HAP-1 (cell line): Measurements from ENCODE around the gene MAPK9.

Experiments
- DNase-seq, 2 experiments: peaks; one replicate each; pipeline ENCODE4 v3.0.0-alpha.2; 2016 to 2020; ENCODE audit warnings: low spot score in 2 of 2
- H3K27me3 ChIP-seq: fragments of 250-450 bp; sonication (Bioruptor Pico); 2 replicates; pipeline ENCODE4 v1.5.1; 2020; ENCODE audit warnings: low read depth, mild to moderate bottlenecking, moderate library complexity
- H3K36me3 ChIP-seq: fragments of 250-450 bp; sonication (Bioruptor Pico); replicated peaks from 2 replicates; pipeline ENCODE4 v1.5.1; 2020; ENCODE audit warnings: mild to moderate bottlenecking
- H3K4me1 ChIP-seq: fragments of 250-450 bp; sonication (Bioruptor Pico); 2 replicates; pipeline ENCODE4 v1.5.1; 2020; ENCODE audit warnings: mild to moderate bottlenecking
- H3K4me3 ChIP-seq: fragments of 250-450 bp; sonication (Bioruptor Pico); 2 replicates; pipeline ENCODE4 v1.5.1; 2020; ENCODE audit warnings: mild to moderate bottlenecking, moderate library complexity
- H3K9me3 ChIP-seq: fragments of 250-450 bp; sonication (Bioruptor Pico); 2 replicates; pipeline ENCODE4 v1.5.1; 2020; ENCODE audit warnings: mild to moderate bottlenecking, moderate library complexity
- in situ Hi-C: fragments of 300-500 bp; cut with MboI; formaldehyde crosslinking; loops from 3 replicates; pipeline ENCODE4 v1.14.3; 2020; ENCODE audit warnings: low sequenced_read_pairs, inconsistent platforms, mixed read lengths

MAPK9 gene

GRCh38 chr5:180271221-180271620 is 20.7 kb downstream of the MAPK9 start:
- Histone ChIP-seq H3K27me3 (no peaks in the 10 kb centered on the region), H3K36me3 (peaks cover 30% of the 10 kb centered on the region), H3K4me1 (no peaks in the 10 kb centered on the region), H3K4me3 (no peak overlapping the region), H3K9me3 (peaks cover 8% of the 10 kb centered on the region)
- DNase-seq = no peak
- in situ Hi-C loops = no loop called here

- in situ Hi-C loops = no loop called here
- H3K4me1 ChIP-seq = no peaks in the 10 kb centered on the region
These were observed 32.6 kb downstream of the MAPK9 start for GRCh38 chr5:180259260-180259611.

GRCh38 chr5:180253036-180253824 is 38.7 kb downstream of the MAPK9 start:
- no peak for DNase-seq
- in situ Hi-C loops = no loop called here
- peaks cover 45% of the 10 kb centered on the region for H3K36me3 ChIP-seq
- no peaks in the 10 kb centered on the region for H3K4me1 ChIP-seq
- H3K9me3 ChIP-seq = peaks cover 24% of the 10 kb centered on the region
- H3K4me3 ChIP-seq = no peak overlapping the region
- H3K27me3 ChIP-seq = no peaks in the 10 kb centered on the region

More at GRCh38 chr5:180259260-180259611, 32.6 kb downstream of the MAPK9 start:
- DNase-seq = no peak
- Histone ChIP-seq H3K9me3 (peaks cover 24% of the 10 kb centered on the region), H3K4me3 (no peak overlapping the region), H3K36me3 (peaks cover 68% of the 10 kb centered on the region), H3K27me3 (no peaks in the 10 kb centered on the region)

- H3K4me1 ChIP-seq = no peaks in the 10 kb centered on the region
- no peak for DNase-seq
- in situ Hi-C loops = no loop called here
- H3K27me3 ChIP-seq = no peaks in the 10 kb centered on the region
- H3K4me3 ChIP-seq = no peak overlapping the region
- H3K36me3 ChIP-seq = peaks cover 47% of the 10 kb centered on the region
- H3K9me3 ChIP-seq = peaks cover 24% of the 10 kb centered on the region
These were observed 40.0 kb downstream of the MAPK9 start for GRCh38 chr5:180251887-180252286.

GRCh38 chr5:180251141-180251540 is 40.7 kb downstream of the MAPK9 start:
- no peaks in the 10 kb centered on the region for H3K27me3 ChIP-seq
- peaks cover 47% of the 10 kb centered on the region for H3K36me3 ChIP-seq
- H3K4me3 ChIP-seq = no peak overlapping the region
- peaks cover 24% of the 10 kb centered on the region for H3K9me3 ChIP-seq
- no peak for DNase-seq
- H3K4me1 ChIP-seq = no peaks in the 10 kb centered on the region
- in situ Hi-C loops = no loop called here

GRCh38 chr5:180250329-180250728 is 41.6 kb downstream of the MAPK9 start:
- in situ Hi-C loops = no loop called here
- Histone ChIP-seq H3K4me1 (no peaks in the 10 kb centered on the region), H3K4me3 (no peak overlapping the region), H3K27me3 (no peaks in the 10 kb centered on the region), H3K9me3 (peaks cover 22% of the 10 kb centered on the region), H3K36me3 (peaks cover 47% of the 10 kb centered on the region)
- DNase-seq = no peak

- H3K36me3 ChIP-seq = peaks cover 27% of the 10 kb centered on the region
- no peaks in the 10 kb centered on the region for H3K9me3 ChIP-seq
- DNase-seq = no peak
- H3K27me3 ChIP-seq = no peaks in the 10 kb centered on the region
- in situ Hi-C loops = no loop called here
- no peak overlapping the region for H3K4me3 ChIP-seq
- H3K4me1 ChIP-seq = no peaks in the 10 kb centered on the region
These were observed 50.3 kb downstream of the MAPK9 start for GRCh38 chr5:180241600-180241999.

- Histone ChIP-seq H3K9me3 (no peaks in the 10 kb centered on the region), H3K4me3 (no peak overlapping the region), H3K27me3 (no peaks in the 10 kb centered on the region), H3K36me3 (peaks cover 36% of the 10 kb centered on the region), H3K4me1 (no peaks in the 10 kb centered on the region)
- no peak for DNase-seq
- in situ Hi-C loops = no loop called here
These were observed 53.3 kb downstream of the MAPK9 start for GRCh38 chr5:180238631-180239030.

GRCh38 chr5:180235846-180236245 is 56.0 kb downstream of the MAPK9 start:
- Histone ChIP-seq H3K27me3 (no peaks in the 10 kb centered on the region), H3K36me3 (peaks cover 39% of the 10 kb centered on the region), H3K4me3 (no peak overlapping the region), H3K4me1 (no peaks in the 10 kb centered on the region), H3K9me3 (no peaks in the 10 kb centered on the region)
- no peak for DNase-seq
- in situ Hi-C loops = no loop called here

GRCh38 chr5:180235077-180235476 is 56.8 kb downstream of the MAPK9 start:
- H3K27me3 ChIP-seq = no peaks in the 10 kb centered on the region
- DNase-seq = no peak
- no peaks in the 10 kb centered on the region for H3K9me3 ChIP-seq
- in situ Hi-C loops = no loop called here
- no peaks in the 10 kb centered on the region for H3K4me1 ChIP-seq
- peaks cover 31% of the 10 kb centered on the region for H3K36me3 ChIP-seq
- H3K4me3 ChIP-seq = no peak overlapping the region

- H3K9me3 ChIP-seq = no peaks in the 10 kb centered on the region
- H3K27me3 ChIP-seq = no peaks in the 10 kb centered on the region
- no peaks in the 10 kb centered on the region for H3K4me1 ChIP-seq
- no peak for DNase-seq
- in situ Hi-C loops = no loop called here
- no peak overlapping the region for H3K4me3 ChIP-seq
- peaks cover 27% of the 10 kb centered on the region for H3K36me3 ChIP-seq
These were observed 57.6 kb downstream of the MAPK9 start for GRCh38 chr5:180234271-180234670.

- Histone ChIP-seq H3K4me1 (no peaks in the 10 kb centered on the region), H3K9me3 (no peaks in the 10 kb centered on the region), H3K27me3 (no peaks in the 10 kb centered on the region), H3K4me3 (no peak overlapping the region), H3K36me3 (peaks cover 26% of the 10 kb centered on the region)
- DNase-seq = no peak
- in situ Hi-C loops = no loop called here
These were observed 58.2 kb downstream of the MAPK9 start for GRCh38 chr5:180233729-180234128.

GRCh38 chr5:180230017-180230416 is 61.9 kb downstream of the MAPK9 start:
- H3K4me3 ChIP-seq = no peak overlapping the region
- H3K4me1 ChIP-seq = no peaks in the 10 kb centered on the region
- no peak for DNase-seq
- H3K36me3 ChIP-seq = peaks cover 3% of the 10 kb centered on the region; the same call in 1 of the 2 replicates
- H3K9me3 ChIP-seq = no peaks in the 10 kb centered on the region
- no peaks in the 10 kb centered on the region for H3K27me3 ChIP-seq
- in situ Hi-C loops = no loop called here

- H3K36me3 ChIP-seq = no peaks in the 10 kb centered on the region
These were observed 69.8 kb downstream of the MAPK9 start for GRCh38 chr5:180222056-180222455.

GRCh38 chr5:180217797-180218196 is 74.1 kb downstream of the MAPK9 start:
- H3K27me3 ChIP-seq = no peaks in the 10 kb centered on the region
- no peaks in the 10 kb centered on the region for H3K9me3 ChIP-seq
- in situ Hi-C loops = no loop called here
- no peak for DNase-seq
- H3K4me1 ChIP-seq = no peaks in the 10 kb centered on the region
- no peak overlapping the region for H3K4me3 ChIP-seq
- H3K36me3 ChIP-seq = no peaks in the 10 kb centered on the region

More at GRCh38 chr5:180222056-180222455, 69.8 kb downstream of the MAPK9 start:
- Histone ChIP-seq H3K4me3 (no peak overlapping the region), H3K27me3 (no peaks in the 10 kb centered on the region), H3K9me3 (no peaks in the 10 kb centered on the region), H3K4me1 (no peaks in the 10 kb centered on the region)
- in situ Hi-C loops = no loop called here
- no peak for DNase-seq
